Erythroblast (primary cell): ENCODE measurements around the gene TRIM37.

ENCODE experiments used
- GATA1 ChIP-seq: IDR thresholded peaks from 2 replicates; pipeline ENCODE4 v1.6.1; 2011; ENCODE audit warnings: low read depth, mild to moderate bottlenecking, control low read depth, low read length, moderate library complexity
- POLR2A ChIP-seq: IDR thresholded peaks from 2 replicates; pipeline ENCODE4 v1.6.1; 2011; ENCODE audit warnings: mild to moderate bottlenecking, low read length

DNA sequence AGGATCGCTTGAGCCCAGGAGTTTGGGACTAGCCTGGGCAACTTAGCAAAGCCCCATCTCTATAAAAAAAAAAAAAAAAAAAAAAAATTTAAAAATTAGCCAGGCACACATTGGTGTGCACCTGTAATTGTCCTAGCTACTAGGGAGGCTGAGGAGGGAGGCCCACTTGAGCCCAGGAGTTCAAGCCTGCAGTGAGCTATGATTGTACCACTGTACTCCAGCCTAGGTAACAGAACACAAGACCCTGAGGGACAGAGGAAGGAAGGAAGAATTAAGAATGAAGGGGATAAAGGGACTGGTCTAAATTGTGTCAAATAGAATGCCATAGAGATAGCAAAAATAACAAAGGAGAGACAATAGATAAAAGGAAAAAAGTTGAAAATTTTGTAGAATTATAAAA lies 102.8 kb downstream of the TRIM37 start:
- TF ChIP-seq POLR2A (no peak), GATA1 (no peak)
